Testis (tissue), 3 donors: ENCODE measurements around the gene GMPR. TPM values are rescaled to one million over a fixed set of nuclear protein-coding genes. Genes with fewer than 3 reads are reported as not detected.
"Not testable (repeated sequence)": the region's sequence is repeated elsewhere in the genome, so short reads cannot be mapped to it uniquely, and the experiment has no call there.

Experiments used
- DNase-seq: peaks from one replicate; pipeline ENCODE4 v3.0.0-alpha.2; 2019
- H3K27ac ChIP-seq, 2 donors: fragments of 200-600 bp; sonication (generic); one replicate each; pipeline ENCODE4 v1.5.1; 2019
- H3K27me3 ChIP-seq: fragments of 200-600 bp; sonication (generic); one replicate; pipeline ENCODE4 v1.5.1; 2019
- H3K36me3 ChIP-seq: fragments of 200-600 bp; sonication (generic); one replicate; pipeline ENCODE4 v1.5.1; 2017; ENCODE audit warnings: low read depth; ENCODE audit errors: missing control alignments
- H3K4me1 ChIP-seq: fragments of 200-600 bp; sonication (generic); one replicate; pipeline ENCODE4 v1.5.1; 2019
- H3K4me3 ChIP-seq, 2 donors: fragments of 200-600 bp; sonication (generic); one replicate each; pipeline ENCODE4 v1.5.1; 2017 to 2019
- H3K9me3 ChIP-seq: fragments of 200-600 bp; sonication (generic); one replicate; pipeline ENCODE4 v1.5.1; 2017
- CTCF ChIP-seq, 3 experiments: fragments of 450-650 bp in 2 of 3; fragments of 200-600 bp in 1 of 3; sonication (generic) in 1 of 3; IDR thresholded peaks; one replicate each; pipeline ENCODE4 v1.5.1; 2016 to 2019; ENCODE audit warnings: antibody characterized with exemption in 3 of 3, mild to moderate bottlenecking in 2 of 3, moderate library complexity in 1 of 3
- POLR2A ChIP-seq: fragments of 450-650 bp; IDR thresholded peaks from one replicate; pipeline ENCODE4 v1.6.1; 2017; ENCODE audit warnings: antibody characterized with exemption, mild to moderate bottlenecking, moderate library complexity
- WGBS, 2 donors: methylation state at CpG; one replicate each; pipeline ENCODE4 v1.1.5; 2018; 5-methylcytosine and 5-hydroxymethylcytosine counted together
- intact Hi-C: fragments of 100-400 bp; cut with DNase I; formaldehyde crosslinking; loops from one replicate; pipeline ENCODE4 v1.15.1; 2023; ENCODE audit warnings: low total_unique reads
- polyA plus RNA-seq: library from polyadenylated mRNA; stranded (reverse); fragments of 350-450 nt; fragmentation: Illumina TruSeq; extraction: RNeasy Lipid Tissue Mini Kit (QIAGEN cat#74804); gene quantifications from one replicate; pipeline ENCODE4 v1.2.3, GENCODE V29; 2014; ENCODE audit warnings: low read depth, low replicate concordance; ENCODE audit not compliant: insufficient read depth
- total RNA-seq, 2 donors: library from RNA; depleted of rRNA; stranded (reverse); fragments of >200 nt; gene quantifications; one replicate each; pipeline ENCODE4 v1.2.3, GENCODE V29; 2016

The GMPR gene
- total and polyA plus RNA-seq, 3 donors from 2014 or later = 121 to 215 (median 164) TPM

GRCh38 chr6:16265351-16266341 is 27.3 kb downstream of the GMPR start:
- intact Hi-C loops = no loop called here
- Histone ChIP-seq H3K9me3 (no peaks in the 10 kb centered on the region), H3K36me3 (no peaks in the 10 kb centered on the region), H3K27me3 (no peaks in the 10 kb centered on the region), H3K27ac (no peak overlapping the region), H3K4me1 (no peaks in the 10 kb centered on the region), H3K4me3 (no peak overlapping the region)
- DNase-seq = peak; percentile 59
- TF ChIP-seq POLR2A (no peak), CTCF (IDR thresholded peaks at IDR 0.05) (no peak)
- WGBS, 2 donors = 84 to 92% methylated on average over 31 of the region's 31 CpGs

GRCh38 chr6:16267428-16268263 is 29.3 kb downstream of the GMPR start:
- Histone ChIP-seq H3K4me1 (no peaks in the 10 kb centered on the region), H3K27ac (no peak overlapping the region), H3K27me3 (no peaks in the 10 kb centered on the region), H3K36me3 (no peaks in the 10 kb centered on the region), H3K9me3 (no peaks in the 10 kb centered on the region), H3K4me3 (no peak overlapping the region)
- TF ChIP-seq POLR2A (no peak), CTCF (IDR thresholded peaks at IDR 0.05) (no peak)
- no peak for DNase-seq
- WGBS, 2 donors = 94 to 96% methylated on average over 19 to 23 of the region's 23 CpGs
- intact Hi-C loops = no loop called here

GRCh38 chr6:16269442-16270070 is 31.2 kb downstream of the GMPR start:
- 87 to 92% methylated on average over 6 to 7 of the region's 7 CpGs for WGBS, 2 donors
- H3K27ac ChIP-seq, H3K4me1 ChIP-seq, H3K36me3 ChIP-seq, H3K27me3 ChIP-seq, H3K4me3 ChIP-seq, intact Hi-C loops, H3K9me3 ChIP-seq, DNase-seq: not testable (repeated sequence)

DNA sequence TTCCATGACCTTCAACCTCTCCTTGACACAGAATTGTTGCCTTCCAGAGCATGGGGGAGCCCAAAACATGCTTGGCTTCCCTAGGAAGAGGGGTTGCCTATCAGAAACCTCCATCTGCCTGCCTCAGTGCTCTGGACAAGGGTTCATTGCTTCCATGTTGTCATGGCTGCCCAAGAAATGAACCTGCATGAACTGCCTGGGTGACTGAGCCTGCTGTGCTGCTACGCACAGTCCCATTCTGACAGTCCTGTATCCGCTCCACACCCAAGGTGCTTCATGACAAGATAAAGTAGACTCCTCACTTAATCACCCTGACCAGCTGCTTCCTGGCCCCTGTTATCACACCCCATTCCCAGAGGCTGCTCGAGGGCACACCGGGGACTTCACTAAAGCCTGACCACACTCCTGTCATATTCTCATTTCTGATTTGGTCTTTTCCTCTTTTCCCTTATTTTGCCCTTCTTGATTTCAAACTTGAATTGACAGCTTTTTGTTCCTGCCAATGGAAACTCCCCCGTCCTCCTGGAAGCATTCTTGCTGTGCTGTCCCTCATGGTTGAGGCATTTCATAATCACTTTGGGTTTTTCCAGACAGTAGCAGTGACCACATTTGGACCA is 31.9 kb downstream of the GMPR start:
- intact Hi-C loops = no loop called here
- H3K27ac ChIP-seq = peak overlapping the region in 1 of 2 donors; percentile 17
- TF ChIP-seq POLR2A (no peak), CTCF (IDR thresholded peaks at IDR 0.05) (no peak)
- 62 to 80% methylated on average over 5 of the region's 5 CpGs for WGBS, 2 donors
- H3K27me3 ChIP-seq = no peaks in the 10 kb centered on the region
- no peaks in the 10 kb centered on the region for H3K4me1 ChIP-seq
- DNase-seq = no peak
- no peaks in the 10 kb centered on the region for H3K36me3 ChIP-seq
- no peaks in the 10 kb centered on the region for H3K9me3 ChIP-seq
- H3K4me3 ChIP-seq = no peak overlapping the region
